GM18520 (cell line): ENCODE results near the gene PRRG4.
"Not testable (repeated sequence)": the region's sequence is repeated elsewhere in the genome, so short reads cannot be mapped to it uniquely, and the experiment has no call there.

ENCODE experiments used
- ATAC-seq: cut with Tn5 transposase; IDR thresholded peaks from one replicate; pipeline ENCODE4 v1.9.1; 2021; ENCODE audit not compliant: unreplicated experiment

Gene PRRG4

DNA sequence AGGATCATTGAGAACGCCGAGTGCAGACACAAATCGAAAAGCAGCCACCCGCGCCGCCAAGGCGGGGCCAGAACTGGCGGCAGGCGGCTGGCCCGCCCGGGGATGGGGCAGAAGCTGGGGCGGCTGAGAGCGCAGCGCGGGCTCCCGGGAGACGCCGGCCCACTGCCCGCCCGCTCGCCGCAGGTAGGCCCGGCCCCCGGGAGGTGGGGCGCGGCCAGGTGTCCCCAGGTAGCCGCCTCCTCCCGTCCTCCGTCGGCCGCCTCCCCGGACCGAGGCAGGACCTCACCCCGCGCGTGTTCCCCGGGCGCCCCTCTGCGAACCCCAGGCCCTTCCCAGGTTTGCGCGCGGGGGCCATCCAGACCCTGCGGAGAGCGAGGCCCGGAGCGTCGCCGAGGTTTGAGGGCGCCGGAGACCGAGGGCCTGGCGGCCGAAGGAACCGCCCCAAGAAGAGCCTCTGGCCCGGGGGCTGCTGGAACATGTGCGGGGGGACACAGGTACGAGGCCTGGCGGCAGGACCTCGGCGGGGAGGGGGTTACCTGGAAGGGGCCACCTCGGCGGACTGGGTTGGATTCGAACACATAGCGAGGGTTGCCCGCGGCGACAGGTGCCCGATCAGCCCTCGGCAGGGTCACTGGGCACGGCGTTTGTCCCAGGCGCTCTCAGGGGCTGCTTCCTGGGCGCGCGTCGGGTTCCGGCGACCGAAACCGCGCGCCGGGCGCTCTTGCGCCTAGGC, at the start of gene PRRG4:
Gene PRRG4, plus strand, starts transcription at position 248 of the 733 bp plus-strand sequence. CDS start 603 bp downstream, outside the sequence.
- peak; percentile 56 for ATAC-seq

DNA sequence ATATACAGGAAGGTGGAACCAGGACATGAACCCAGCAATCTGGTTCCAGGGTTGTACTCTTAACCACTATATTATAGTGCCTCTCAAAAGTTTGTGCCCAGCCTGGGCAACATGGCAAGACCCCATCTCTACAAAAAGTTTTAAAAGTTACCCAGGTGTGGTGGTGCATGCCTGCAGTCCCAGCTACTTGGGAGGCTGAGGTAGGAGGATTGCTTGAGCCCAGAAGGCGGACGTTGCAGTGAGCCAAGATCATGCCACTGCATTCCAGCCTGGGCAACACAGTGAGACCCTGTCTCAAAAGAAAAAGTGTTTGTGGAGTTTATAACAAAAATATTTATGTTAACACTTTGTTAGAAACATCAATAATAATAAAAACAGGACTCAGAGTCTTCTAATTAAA, 48.9 kb upstream of the PRRG4 start:
- not testable (repeated sequence) for ATAC-seq

DNA sequence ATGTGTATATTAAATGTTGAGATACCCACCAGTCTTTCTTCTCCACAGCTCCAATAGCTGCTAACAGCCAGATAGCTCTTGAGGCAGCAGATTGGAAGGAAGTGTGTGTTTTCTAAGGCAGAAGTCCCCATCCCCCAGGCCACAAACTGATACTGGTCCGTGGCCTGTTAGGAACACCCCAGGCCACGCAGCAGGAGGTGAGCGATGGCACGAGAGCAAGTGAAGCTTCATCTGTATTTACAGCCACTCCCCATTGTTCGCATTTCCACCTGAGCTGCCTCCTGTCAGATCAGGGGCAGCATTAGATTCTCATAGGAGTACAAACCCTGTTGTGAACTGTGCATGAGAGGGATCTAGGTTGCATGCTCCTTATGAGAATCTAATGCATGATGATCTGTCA, 48.0 kb upstream of the PRRG4 start:
- no peak for ATAC-seq

DNA sequence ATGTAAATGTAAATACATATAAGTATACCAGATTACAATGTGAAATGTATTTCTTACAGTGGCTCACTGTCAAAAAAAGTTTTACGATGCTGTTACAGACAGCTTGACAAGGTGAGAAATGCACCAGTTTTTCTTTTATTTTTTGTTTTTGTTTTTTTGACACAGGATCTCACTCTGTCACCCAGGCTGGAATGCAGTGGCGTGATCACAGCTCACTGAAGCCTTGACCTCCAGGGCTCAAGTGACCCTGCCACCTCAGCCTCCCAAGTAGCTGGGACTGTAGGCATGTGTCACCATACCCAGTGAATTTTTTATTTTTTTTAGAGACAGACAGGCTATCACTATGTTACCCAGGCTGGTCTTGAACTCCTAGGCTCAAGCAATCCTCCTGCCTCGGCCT, 44.5 kb upstream of the PRRG4 start:
- ATAC-seq: no peak

DNA sequence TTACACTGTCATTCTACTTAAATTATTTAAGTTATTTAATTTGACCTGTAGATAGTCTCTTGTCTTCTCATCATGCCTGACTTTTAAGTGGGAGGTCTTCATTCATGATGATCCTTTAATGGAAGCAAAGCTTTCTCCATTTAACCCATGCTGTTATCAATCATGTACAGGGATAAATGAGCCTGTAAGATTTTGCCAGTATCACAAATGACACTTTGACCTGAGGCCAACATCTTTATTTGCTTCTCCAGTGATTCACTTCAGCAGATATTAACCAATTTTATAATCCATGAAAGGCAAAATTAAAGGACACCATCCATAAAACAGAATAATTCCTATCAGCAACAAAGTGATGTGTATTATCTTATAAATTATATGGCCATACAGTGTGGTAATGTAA, 42.9 kb upstream of the PRRG4 start:
- no peak for ATAC-seq

DNA sequence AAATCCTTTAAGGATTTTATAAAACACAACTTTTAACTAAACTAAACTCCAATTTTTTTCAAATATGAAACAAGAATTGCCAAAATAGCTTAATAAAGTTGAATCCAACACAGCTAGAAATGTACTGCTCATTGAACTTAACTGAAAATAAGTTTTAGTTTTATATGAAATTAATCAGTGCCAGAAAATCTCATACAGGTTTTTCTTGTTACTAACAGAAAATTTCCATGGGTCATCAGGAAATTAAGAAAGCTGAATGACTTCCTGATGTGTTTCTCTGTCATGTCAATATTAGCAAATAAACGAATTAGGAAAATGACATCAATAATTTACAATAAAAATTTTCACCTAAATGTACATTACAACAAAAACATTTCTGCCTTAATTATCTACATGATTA, 38.8 kb upstream of the PRRG4 start:
- no peak for ATAC-seq

DNA sequence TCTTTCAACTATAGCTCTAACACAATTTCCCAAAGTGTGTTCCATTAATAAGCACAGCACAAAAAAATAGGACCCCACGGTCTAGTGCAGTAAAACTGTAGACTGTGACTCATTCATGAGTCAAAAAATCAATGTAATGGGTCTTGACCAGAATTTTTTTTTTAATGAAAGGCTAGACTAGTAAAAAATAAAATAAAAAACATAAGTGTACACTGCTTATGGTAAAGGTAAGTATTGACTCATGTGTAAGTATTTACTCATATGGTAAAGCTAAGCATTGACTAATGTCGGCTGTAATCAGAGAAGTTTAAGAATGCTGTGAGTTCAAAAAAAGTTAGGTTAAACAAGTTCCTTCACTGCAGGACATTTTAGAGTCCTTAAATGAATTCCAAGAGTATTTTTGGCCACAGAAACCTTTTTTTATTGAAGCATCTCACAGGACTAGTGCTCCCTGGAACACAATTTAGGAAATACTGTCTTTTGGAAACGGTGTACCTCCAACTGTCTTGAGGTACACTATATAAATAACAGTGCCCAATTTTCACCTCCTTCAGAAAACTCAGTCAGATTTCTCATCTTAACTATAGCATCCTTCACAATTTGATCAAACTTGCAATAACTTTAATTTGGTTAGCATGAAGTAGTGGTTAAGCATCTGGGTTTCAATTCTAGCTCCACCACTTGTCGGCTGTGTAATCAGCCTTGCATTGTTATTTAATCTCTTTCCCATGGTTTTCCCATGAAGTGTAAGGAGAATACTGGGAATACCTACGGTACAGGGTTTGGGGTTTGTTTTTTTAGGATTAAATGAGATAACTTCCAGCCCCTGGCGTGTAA, 37.4 kb upstream of the PRRG4 start:
- ATAC-seq: peak; percentile 2

DNA sequence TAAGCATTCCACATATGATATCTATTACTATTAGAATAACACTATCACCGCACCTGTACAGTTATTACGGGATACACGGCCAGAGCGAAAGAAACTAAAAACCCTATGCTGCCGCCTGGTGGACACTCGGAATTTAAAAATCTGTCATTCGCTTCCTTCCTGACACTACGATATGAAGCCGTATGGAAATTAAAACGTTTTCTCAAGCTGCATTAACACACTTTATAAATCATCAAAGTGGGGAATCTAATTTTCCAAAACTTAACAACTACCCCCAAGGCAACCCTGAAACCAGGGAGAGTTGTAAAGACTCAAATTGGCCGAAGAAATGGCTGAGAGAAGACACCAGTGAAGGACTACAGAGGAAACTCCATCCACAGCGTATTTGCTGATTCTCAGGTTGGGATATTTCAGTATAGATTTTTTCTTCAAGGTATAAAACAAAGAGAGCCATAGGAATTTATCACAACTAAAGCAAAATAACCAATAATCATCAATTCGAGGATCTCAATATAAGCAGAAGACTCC, 36.7 kb upstream of the PRRG4 start:
- peak; percentile 55 for ATAC-seq

DNA sequence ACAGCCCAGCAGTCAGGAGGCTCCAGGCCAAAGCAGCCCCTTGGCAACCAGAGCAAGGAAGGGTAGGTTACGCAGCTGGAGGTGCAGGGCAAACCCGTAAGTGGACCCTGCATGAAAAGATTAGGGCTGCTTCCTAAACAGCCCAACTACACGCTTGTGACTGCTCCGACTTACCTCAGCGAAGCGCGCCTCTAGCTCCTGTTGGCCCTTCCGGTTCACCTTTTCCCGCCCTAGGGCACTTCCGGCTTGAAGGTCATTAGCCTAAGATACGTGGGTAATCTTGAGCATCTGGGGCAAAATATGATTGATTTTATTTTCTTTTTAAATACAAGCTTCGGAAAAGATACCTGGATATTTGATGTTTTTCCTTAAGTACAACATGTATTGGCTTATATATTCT, 35.3 kb upstream of the PRRG4 start, which contains the start of gene CCDC73:
Gene CCDC73, minus strand, starts transcription at position 224 of the 400 bp plus-strand sequence. CDS start 34,419 bp downstream, outside the sequence.
- no peak for ATAC-seq

DNA sequence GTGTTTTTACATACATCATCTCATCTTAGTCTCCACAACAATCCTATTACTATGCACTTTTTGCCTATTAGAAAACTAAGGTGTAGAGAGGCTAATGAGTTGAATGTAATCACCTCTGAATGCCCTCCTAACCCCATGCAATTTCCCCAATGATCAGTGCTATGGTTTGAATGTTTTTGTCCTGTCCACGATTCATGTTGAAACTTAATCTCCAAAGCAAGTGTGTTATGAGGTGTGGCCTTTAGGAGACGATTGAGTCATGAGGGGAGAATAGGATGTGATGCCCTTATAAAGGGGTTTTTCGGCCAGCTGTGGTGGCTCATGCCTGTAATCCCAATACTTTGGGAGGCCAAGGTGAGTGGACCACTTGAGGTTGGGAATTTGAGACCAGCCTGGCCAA, 33.3 kb upstream of the PRRG4 start:
- no peak for ATAC-seq

DNA sequence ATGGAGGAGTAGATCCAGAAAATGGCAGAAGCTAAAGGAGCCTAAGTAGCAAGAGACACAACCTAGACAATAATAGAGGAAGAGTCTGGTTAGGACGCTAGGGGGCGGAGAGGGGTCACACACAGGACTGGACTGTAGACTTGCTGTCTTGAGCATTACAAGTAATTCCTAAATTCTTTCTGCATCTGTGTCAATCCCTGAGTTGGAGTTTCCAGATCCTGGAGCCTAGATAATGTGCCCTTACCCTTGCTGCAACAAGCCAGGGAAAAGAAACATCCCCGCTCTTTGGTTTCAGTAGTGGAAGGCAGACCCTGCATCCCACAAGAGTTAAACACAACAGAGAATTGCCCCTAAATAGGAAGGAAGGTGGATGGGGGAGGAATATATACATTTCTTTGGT, 20.4 kb upstream of the PRRG4 start:
- ATAC-seq: peak; percentile 81

DNA sequence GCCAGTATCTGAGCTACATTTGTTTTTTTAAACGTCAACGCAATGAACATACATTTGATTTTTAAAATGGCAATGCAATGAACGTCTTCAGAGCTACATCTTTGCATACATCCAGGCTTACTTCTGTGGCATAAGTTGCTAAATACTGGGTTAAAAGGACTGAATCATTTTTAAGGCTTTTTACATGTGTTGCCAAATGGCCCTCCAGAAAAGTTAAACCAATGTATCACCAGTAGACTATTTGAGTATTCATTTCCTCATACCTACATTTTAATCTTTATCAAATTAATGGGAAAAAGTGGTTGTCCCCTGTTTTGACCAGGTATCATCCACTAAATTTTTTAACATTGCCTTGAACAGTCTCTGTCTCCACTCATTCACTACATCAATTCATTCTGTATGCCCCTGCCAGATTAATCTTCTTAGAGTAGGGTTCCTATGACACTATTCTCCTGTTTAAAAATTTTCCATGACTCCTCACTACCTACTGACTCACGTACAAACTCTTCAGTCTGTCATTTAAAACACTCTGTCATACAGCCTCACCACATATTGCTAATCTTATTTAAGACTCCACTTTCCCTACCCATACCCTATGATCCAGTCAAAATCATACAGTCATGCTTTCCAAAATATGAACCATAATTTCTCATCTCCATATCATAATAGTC, 12.4 kb upstream of the PRRG4 start:
- no peak for ATAC-seq

DNA sequence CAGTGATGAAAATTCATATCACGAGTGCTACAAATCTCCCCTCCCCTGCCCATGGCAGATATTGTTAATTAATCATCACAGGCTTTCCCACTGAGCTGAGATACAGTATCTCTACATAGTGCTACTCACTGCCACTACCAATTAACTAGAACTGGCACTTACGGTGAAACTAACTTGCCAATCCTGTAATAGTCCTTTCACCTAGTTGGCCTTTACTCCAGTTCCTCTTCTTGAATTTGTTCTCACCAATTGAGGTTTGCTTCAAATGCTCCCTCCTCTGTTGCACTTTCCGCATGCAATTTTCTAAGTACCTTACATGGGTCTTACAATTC, 11.9 kb upstream of the PRRG4 start:
- ATAC-seq: no peak

DNA sequence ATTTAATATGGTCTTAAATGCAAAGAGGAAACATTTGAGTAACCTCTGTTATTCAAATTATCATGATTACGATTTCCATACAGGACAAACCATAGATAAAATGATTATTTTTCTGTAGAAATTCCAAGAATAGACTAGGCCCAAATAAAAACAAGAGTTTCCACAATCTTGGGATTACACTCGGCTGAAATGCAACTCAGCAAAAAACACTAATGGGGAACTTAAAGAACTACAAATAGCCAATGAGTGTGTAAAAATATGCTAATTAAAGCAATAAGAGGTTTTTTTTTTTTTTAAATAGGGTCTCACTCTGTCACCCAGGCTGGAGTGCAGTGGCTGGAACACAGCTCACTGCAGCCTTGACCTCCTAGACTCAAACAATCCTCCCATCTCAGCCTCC, 10.5 kb upstream of the PRRG4 start:
- ATAC-seq: no peak

DNA sequence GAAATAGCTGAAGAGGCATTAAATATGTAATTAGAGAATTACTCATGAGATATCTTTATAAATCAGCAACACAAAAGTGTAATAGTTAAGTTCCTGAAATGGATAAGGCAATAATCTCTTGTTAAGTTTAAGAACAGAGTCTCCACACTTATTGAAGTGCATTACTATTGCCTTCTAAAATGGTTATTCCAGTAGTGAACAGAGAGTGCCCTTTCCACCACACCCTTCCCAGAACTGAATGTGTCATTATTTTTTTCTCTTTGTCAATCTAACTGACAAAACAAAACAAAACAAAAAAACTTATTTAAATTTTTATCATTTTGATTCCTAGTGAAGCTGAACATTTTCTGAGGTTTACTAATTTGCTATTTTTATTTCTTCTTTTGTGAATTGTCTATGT, 9.2 kb upstream of the PRRG4 start:
- no peak for ATAC-seq

DNA sequence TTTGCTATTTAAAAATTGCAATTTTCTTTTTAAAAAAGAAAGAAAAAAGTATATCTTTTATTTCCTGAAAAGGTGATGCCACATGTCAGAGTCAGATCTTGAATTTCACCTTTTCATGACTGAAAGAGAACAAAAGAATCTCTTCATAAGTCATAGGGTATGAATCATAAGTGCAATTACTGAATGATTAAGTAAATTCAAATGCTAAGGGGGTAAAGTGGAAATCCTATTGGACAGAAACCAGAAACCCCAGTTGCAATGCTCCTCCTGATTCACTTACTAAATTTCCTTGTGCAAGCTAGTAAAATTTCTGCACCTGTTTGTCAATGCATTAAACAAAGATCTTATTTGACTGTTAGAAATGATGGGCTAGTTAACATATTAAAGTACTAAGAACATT, 8.2 kb upstream of the PRRG4 start:
- ATAC-seq: peak; percentile 25

DNA sequence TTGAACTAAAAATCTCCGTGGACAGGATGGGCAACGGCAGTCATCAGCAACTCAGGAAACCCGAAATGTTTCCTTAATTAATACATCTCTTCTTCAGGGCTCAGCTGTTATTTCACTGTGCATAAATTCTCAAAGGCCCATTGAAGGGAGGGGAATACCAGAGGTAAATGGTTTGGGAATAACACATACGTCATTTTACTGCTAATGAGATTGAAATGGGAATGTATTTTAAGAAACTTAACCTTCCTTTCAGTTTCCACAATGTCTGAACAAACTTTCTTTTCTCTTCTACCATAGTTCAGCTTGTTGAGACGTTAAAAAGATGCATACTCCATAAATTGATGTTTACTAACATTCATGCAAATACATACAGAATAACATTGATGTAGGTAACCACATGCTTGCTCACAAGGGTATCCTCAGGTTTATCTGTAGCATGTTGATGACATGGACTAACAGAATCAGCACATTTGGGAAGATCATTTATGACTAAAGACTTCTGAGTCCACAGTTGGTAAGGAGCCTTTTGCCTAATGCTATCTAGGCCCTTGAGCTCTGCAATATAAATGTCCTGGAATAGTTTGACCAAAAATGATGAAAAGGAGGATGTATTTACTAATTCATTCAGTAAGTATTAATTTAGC, 7.7 kb upstream of the PRRG4 start:
- ATAC-seq: peak; percentile 43

DNA sequence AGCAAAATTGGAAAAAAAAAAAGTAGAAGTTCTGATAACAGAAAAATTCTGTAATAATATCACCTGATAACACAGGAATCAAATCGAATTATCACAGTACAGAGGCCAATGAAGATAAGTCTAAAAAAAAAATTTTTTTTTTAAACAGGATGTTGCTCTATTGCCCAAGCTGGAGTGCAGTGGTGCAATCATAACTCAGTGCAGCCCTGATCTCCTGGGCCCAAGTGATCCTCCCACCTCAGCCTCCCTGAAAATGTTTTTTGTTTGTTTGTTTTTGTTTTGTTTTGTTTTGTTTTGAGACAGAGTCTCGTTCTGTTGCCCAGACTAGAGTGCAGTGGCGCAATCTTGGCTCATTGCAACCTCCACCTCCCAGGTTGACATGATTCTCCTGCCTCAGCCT, 6.1 kb upstream of the PRRG4 start:
- ATAC-seq: not testable (repeated sequence)

DNA sequence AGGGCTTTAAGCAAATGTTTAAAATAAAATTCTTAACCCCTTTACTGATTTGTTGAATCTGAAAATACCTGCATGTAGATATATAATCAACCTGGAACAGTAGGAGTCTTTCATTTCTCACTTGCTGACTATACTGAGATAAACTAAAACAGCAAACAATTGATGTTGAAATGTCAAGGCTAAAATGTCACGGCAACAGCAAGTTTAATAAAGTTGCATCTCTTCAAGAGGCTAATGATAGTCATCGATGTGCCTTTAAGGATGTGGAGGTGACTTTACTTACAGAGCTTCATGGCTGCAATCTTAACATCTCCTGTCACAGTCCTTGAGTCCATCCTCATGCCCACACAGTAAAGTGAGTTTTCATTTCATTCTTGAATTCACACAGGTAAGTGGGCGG, 3.6 kb upstream of the PRRG4 start:
- no peak for ATAC-seq

DNA sequence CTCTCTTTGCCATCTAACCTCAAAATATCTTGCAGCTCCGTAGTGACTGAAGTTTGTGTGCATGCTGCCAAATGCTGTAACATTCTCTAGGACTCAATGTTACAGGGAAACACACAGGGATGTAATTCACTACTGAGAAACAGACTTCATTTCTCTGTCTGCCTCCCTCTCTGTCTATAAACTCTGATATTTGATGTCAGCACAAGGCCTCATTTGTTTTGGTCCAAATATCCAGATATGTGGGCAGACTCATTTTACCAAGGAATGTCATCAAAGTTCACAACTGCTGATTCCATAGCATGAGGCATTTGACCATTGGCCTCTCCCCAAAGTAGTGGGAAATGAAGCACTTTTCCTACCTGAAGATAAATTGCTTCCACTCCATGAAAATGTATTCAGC, 2.5 kb upstream of the PRRG4 start:
- no peak for ATAC-seq

DNA sequence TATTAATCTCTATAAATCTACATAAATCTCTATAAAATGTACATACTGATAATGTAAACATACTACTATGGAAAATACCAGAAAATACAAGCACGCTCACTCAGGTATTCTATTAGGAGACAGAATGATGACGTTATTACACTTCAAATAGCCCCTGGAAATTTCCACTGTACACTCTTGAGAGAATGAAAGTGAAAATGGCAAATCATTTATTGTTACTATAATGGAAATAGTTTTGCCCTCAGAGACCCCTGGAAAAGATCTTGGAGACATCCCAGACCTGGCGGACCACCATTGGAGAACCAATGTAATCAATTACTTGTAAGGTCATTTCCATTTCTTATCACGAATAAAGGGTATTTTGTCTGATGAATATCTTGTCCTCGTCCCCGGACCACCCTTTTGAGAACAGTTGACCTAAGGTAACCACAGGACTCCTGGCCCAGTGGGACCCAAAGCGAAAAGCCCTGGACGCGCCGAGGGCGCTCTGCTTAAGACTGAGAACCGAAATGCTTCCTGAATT, 509 bp upstream of the PRRG4 start:
- ATAC-seq: peak; percentile 36
